GM12874 (cell line): Measurements from ENCODE around the gene ARRDC3.

ENCODE experiments used
- TF ChIP-seq, protein P1 (sequence below): IDR thresholded peaks from 2 replicates; pipeline ENCODE4 v1.5.1; 2011; ENCODE audit warnings: low read depth, mild to moderate bottlenecking, control low read depth, low read length, moderate library complexity; ENCODE audit not compliant: insufficient read depth

The ARRDC3 gene, protein sequence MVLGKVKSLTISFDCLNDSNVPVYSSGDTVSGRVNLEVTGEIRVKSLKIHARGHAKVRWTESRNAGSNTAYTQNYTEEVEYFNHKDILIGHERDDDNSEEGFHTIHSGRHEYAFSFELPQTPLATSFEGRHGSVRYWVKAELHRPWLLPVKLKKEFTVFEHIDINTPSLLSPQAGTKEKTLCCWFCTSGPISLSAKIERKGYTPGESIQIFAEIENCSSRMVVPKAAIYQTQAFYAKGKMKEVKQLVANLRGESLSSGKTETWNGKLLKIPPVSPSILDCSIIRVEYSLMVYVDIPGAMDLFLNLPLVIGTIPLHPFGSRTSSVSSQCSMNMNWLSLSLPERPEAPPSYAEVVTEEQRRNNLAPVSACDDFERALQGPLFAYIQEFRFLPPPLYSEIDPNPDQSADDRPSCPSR

DNA sequence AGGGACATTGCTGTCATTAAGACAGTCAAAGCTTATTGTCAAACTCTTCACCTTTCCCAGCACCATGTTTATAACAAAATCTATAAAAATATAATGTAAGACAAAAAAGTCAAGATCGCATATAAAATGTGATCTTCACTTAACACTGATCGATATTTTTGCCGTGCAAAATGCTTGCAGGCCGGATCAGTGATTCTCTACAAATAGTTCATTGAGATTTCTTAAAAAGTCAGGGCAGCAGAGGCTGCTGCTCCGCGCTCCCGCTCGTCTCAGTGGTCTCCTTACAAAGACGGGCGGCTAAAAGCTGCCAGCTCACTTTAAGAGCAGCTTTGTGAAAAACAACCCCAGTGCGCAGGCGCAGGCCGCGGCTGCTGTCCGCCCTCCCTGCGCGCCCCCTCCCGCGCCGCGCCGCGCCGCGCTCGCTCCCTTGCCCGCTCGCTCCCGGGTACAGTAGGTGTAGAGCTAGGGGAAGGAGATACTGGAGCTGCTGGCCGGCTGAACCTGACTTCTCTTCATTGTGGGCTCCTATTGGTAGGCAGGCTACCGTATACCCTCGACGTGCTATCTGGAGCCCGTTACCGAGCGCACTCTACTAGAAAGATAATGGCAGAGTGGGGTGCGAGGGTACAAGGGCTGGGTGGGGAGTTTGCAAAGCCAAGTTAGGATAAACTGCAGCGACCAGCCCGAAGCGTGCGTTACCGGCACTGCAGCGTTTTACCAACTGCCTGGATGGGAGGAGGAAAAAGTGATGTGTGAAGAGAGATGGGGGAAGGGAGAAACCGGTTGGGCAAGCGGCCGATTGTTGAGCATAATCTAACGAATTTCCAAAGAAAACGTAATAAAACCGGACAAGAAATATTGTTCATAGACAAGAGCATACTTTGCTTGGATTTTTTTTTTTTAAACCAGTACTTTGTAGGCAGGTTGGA is at the start of gene ARRDC3:
ARRDC3 (minus strand) TSS at position 291 of the 929 bp plus-strand sequence; CDS start at position 66, 225 bp downstream.
- TF ChIP-seq, protein P1, sequence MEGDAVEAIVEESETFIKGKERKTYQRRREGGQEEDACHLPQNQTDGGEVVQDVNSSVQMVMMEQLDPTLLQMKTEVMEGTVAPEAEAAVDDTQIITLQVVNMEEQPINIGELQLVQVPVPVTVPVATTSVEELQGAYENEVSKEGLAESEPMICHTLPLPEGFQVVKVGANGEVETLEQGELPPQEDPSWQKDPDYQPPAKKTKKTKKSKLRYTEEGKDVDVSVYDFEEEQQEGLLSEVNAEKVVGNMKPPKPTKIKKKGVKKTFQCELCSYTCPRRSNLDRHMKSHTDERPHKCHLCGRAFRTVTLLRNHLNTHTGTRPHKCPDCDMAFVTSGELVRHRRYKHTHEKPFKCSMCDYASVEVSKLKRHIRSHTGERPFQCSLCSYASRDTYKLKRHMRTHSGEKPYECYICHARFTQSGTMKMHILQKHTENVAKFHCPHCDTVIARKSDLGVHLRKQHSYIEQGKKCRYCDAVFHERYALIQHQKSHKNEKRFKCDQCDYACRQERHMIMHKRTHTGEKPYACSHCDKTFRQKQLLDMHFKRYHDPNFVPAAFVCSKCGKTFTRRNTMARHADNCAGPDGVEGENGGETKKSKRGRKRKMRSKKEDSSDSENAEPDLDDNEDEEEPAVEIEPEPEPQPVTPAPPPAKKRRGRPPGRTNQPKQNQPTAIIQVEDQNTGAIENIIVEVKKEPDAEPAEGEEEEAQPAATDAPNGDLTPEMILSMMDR: no peak

DNA sequence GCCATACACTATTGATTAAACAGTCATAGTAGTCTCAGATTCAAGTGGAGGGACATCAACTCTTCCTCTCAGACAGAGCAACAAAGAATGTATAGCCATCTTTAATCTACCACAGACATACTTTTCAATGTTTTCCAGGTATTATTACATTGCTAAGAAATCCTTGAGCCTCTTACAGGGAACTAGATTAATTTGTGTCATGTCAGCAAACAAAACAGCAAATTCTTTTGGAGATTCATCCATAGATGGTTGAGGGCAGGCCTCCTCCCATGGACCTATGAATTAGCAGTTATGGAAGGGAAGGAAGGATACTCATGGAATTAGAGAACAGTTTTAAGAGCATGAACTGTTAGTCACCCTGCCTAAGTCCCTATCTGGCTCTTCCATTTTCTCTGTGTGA is 47.8 kb upstream of the ARRDC3 start:
- TF ChIP-seq, protein P1: no peak

DNA sequence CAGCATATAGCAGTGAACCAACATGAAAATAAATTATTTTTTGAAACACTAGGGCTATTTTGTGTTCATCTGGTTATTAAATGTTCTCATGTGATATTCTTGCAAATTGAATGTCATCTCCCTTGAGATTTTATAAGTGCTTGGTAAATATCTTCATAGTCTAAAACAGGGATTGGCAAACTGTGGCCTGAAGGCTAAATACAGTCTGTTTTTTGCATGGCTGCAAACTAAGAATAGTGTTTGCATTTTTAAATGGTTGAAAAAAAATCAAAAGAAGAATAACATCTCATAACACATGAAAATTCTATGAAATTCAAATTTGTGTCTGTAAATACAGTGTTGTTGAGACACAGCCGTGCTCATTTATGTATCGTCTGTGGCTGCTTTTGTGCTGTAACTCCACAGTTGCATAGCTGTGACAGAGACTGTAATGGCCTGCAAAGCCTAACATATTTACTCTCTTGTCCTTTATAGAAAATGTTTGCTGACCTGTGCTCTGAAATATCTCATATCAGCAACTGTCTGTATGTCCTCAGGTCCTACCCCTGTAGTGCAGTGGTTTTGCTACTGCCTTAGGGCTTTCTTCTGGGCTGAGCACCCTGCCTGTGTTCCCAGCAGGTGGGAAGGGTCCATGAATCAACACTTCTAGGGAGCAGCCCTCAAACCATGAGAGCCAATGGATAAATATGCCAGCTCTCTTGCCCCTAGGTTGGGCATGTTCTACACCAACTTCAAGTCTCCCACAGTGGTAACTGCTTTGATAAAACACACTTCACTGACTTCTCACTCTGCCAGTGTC is 41.7 kb upstream of the ARRDC3 start:
- TF ChIP-seq, protein P1: no peak

DNA sequence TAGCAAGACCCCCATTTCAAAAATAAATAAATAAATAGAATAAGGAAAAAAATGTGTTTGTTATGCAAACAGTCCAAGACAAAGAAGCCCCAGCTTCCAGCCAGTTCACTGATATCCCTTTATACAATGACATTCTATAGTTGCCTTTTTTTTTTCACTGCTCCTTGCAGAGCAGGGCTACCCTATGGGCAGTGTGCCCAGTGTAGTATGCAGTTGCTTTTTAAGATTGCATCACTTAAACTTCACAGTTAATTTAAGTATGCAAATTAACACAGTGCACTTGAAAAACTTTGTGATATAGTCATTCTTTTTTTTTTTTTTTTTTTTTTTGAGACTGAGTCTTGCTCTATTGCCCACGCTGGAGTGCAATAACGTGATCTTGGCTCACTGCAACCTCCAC is 40.8 kb upstream of the ARRDC3 start:
- TF ChIP-seq, protein P1: no peak

DNA sequence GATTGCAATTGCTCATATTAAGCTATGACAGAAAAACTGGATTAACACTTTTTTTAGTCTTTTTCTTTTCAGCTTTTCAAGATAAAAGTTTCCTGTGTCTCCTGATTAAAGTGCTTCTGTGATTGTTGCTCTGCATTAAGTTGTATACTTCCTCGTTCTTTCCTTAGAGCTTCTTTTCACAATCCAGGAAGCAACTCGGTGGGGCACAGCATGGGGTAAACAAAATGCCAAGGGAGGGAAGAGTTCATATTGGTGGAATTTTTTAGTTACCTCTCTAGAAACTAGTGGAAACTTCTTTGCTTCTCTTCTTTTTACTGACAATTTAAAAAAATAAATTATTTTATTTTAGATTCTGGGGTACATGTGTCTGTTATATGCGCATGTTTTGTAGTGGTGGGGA is 37.8 kb upstream of the ARRDC3 start:
- TF ChIP-seq, protein P1: no peak

DNA sequence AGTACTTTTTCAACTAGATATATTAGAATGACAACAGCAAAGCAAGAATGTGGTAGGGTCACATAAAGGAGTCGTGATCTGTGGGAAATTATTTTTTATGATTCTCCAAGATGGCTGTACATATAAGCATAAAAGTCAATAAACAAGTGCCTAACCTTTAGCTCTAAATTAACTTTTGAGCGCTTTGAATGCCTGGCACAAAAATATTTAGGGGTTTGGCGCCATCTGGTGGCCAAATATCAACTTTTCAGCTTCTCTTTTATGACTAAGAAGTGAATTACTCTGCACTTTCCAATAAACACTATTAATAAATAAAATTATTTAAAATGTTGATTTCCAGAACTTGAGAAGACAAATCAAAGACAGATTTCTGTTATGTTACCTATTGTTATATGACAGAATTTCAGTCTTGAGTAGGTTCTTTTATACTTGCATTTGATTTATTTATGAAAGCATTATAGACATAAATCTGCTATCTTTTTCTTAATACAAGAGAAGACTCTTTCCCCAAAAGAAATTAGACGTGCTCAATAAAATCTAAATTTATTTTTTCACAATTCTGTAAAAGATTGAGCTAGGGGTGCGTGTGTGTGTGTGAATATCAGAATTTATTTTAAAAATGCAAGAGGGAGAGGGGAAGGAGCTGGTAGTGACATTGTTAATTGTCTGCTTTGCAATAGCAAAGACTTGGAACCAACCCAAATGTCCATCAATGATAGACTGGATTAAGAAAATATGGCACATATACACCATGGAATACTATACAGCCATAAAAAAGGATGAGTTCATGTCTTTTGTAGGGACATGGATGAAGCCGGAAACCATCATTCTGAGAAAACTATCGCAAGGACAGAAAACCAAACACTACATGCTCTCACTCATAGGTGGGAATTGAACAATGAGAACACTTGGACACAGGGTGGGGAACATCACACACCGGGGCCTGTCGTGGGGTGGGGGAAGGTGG is 36.7 kb upstream of the ARRDC3 start:
- TF ChIP-seq, protein P1: peak; percentile 32; the same call in 1 of the 2 replicates
